ENCODE results near the gene ISOC2.
"Not testable (repeated sequence)": the region's sequence is repeated elsewhere in the genome, so short reads cannot be mapped to it uniquely, and the experiment has no call there.

ISOC2 gene

DNA sequence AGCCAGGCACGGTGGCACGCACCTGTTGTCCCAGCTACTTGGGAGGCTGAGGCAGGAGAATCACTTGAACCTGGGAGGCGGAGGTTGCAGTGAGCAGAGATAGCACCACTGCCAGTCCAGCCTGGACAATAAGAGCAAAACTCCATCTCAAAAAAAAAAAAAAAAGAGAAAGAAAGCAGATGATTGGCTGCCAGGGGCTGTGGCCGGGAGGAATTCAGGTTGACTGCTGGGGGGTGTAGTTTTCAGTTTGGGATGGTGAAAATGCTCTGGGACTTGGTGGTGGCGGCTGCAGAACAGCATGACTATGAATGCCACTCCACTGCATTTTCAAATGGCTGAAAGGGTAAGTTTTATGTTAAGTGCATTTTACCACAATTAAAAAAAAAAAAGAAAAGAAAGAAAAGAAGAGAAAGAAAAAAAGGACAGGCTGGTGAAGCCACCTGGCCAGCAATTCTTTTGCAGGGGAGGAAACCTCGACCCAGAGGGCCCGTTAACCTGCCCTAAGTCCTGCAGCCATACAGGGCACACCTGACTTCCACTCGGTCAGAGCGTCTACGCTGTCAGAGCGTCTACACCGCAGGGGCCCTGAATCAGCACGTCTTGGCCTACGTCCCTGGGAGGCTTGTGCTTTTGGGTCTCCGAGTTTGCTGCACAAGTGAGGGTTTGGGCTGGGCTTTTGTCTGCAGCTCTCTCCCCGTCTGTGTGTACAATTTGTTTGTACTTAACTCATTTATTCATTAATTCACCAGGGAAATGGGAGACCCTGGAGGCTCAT lies 3.6 kb downstream of the ISOC2 start:
- no peak for DNase-seq (ENCODE audit: low read depth in 2 of 2)

GRCh38 chr19:55456347-55456746 lies 5.1 kb downstream of the ISOC2 start:
- DNase-seq (ENCODE audit: low read depth in 2 of 2): no peak

GRCh38 chr19:55455576-55456235 lies 5.7 kb downstream of the ISOC2 start:
- no peak for DNase-seq (ENCODE audit: low read depth in 2 of 2)

DNA sequence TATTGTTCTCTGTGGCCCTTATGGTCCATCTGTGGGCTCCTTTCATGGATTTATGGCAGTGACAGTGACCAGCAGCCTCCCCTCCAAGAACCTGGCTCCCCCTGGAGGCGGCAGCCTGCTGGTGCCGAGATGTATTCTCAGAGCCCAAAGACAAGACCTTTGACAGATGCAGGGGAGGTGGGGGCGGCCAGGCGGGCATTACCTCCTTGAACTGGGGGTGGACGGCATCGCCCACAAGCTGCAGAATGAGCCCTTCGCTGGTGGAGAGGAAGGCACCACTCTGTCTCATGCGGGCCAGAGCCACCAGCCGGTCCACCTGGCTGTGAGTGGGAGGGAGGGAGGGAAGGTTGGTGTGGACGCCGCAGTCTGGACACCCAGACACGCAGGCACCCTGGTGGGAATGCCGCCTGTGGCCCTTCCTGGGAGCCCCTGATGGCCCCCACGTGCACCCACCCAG lies 6.6 kb downstream of the ISOC2 start:
- peak; percentile 28 to 43 for DNase-seq (ENCODE audit: low read depth in 2 of 2)

- DNase-seq (ENCODE audit: low read depth in 2 of 2): no peak
Measured at GRCh38 chr19:55453511-55454260, 7.8 kb downstream of the ISOC2 start.

- DNase-seq (ENCODE audit: low read depth in 2 of 2): peak in 1 of 2 donors; percentile 43
Measured at GRCh38 chr19:55452749-55453346, 8.6 kb downstream of the ISOC2 start.

- no peak for DNase-seq (ENCODE audit: low read depth in 2 of 2)
Measured at GRCh38 chr19:55451965-55452748, 9.3 kb downstream of the ISOC2 start.

- DNase-seq (ENCODE audit: low read depth in 2 of 2): no peak
Measured at GRCh38 chr19:55451163-55451964, 10.1 kb downstream of the ISOC2 start.

GRCh38 chr19:55449469-55449868 lies 12.0 kb downstream of the ISOC2 start:
- no peak for DNase-seq (ENCODE audit: low read depth in 2 of 2)

DNA sequence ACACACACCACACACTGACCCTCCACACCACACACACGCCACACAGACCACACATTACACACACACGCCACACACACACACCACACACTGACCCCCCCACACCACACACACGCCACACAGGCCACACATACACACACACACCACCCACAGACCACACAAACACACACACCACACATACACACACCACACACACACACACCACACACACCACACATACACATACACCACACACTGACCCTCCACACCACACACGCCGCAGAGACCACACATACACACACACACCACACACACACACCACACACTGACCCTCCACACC lies 13.3 kb downstream of the ISOC2 start:
- DNase-seq (ENCODE audit: low read depth in 2 of 2): not testable (repeated sequence)

- no peak for DNase-seq (ENCODE audit: low read depth in 2 of 2)
Measured at GRCh38 chr19:55447421-55448174, 13.8 kb downstream of the ISOC2 start.

- DNase-seq (ENCODE audit: low read depth in 2 of 2): no peak
Measured at GRCh38 chr19:55446060-55446459, 15.4 kb downstream of the ISOC2 start.

GRCh38 chr19:55444646-55445045 lies 16.8 kb downstream of the ISOC2 start:
- no peak for DNase-seq (ENCODE audit: low read depth in 2 of 2)

GRCh38 chr19:55443824-55444480 lies 17.5 kb downstream of the ISOC2 start:
- DNase-seq (ENCODE audit: low read depth in 2 of 2): no peak

GRCh38 chr19:55443045-55443823 lies 18.2 kb downstream of the ISOC2 start, which contains the start of gene SHISA7:
SHISA7 (minus strand) TSS chr19:55443300; CDS start chr19:55442863, 437 bp downstream.
- no peak for DNase-seq (ENCODE audit: low read depth in 2 of 2)

GRCh38 chr19:55442372-55442961 lies 19.0 kb downstream of the ISOC2 start:
- no peak for DNase-seq (ENCODE audit: low read depth in 2 of 2)

DNA sequence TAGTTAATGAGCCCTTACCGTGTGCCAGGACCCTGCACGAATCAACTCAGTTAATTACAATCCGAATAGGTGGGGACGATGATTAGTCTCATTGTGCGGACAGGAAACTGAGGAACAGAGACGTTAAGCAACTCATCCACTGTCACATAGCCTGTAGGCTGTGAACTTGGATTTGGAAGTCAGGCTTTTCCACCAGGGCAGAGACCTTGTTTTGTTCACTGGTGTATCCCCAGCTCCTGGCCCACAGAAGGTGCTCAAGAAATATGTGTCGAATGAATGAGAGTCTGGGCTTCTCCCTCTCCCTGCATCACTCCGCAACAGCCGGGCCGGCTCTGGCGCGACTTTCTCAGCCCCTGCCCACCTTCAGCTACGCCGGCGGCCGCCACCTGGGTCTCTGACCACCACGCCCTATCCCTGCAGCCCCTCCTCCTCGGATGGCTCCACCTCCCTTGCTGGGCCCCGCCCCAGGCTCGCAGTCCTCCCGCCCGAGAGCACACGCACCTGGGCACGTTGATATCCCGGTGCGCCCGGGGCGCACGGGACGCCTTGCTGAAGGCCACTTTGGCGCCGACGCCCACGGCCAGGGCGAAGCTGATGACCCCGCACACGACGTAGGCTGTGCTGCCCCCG lies 19.6 kb downstream of the ISOC2 start:
- DNase-seq (ENCODE audit: low read depth in 2 of 2): no peak

DNA sequence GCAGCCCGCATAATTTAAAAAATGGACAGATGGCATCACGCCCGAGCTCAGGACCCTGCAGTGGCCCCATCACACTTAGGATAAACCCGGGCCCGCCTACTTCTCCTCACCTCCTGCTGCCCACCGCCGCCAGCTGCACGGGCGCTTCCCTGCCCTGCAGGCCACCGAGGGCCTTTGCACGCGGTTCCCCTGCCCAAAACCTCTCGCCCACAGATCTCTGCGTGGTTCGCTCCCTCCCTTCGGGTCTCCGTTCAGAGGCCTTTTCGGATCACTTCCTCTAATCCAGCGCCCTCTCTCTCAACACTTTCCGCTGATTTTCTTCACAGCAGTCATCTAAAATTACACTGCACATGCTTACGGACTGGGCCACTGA lies 20.1 kb downstream of the ISOC2 start:
- DNase-seq (ENCODE audit: low read depth in 2 of 2): no peak

All from stimulated activated CD8-positive, alpha-beta memory T cell treated with anti-CD3 and anti-CD28 coated beads, Interleukin-2, amount 100 ng/mL, for 48 hours (primary cell).